ENCODE measurements around the gene CLDN22. TPM values are rescaled to one million over a fixed set of nuclear protein-coding genes. Genes with fewer than 3 reads are reported as not detected.

CLDN22 gene
- total RNA-seq, 1 donor from 2014 or later: not detected

- no peaks in the 10 kb centered on the region for H3K4me1 Mint-ChIP-seq (ENCODE audit: low read depth)
- no peak overlapping the region for H3K27ac Mint-ChIP-seq
- H3K9me3 Mint-ChIP-seq: no peaks in the 10 kb centered on the region
- DNase-seq (ENCODE audit: low spot score): no peak
- intact Hi-C loops (cut with micrococcal nuclease): loop anchor here (5.0 kb wide), 1 partner anchor 121 kb away; no protein-coding TSS in a partner anchor
- H3K27me3 Mint-ChIP-seq (ENCODE audit: low read depth): no peaks in the 10 kb centered on the region
- H3K4me3 Mint-ChIP-seq (ENCODE audit: low read depth): no peak overlapping the region
- no peaks in the 10 kb centered on the region for H3K36me3 Mint-ChIP-seq (ENCODE audit: low read depth)
Observed at GRCh38 chr4:183285886-183286285, 34.2 kb downstream of the CLDN22 start.

GRCh38 chr4:183284965-183285364, 35.1 kb downstream of the CLDN22 start:
- H3K4me3 Mint-ChIP-seq (ENCODE audit: low read depth): no peak overlapping the region
- H3K27ac Mint-ChIP-seq: no peak overlapping the region
- H3K27me3 Mint-ChIP-seq (ENCODE audit: low read depth): no peaks in the 10 kb centered on the region
- intact Hi-C loops (cut with micrococcal nuclease): loop anchor here (5.0 kb wide), 1 partner anchor 122 kb away; no protein-coding TSS in a partner anchor
- no peak for DNase-seq (ENCODE audit: low spot score)
- H3K36me3 Mint-ChIP-seq (ENCODE audit: low read depth): no peaks in the 10 kb centered on the region
- no peaks in the 10 kb centered on the region for H3K4me1 Mint-ChIP-seq (ENCODE audit: low read depth)
- no peaks in the 10 kb centered on the region for H3K9me3 Mint-ChIP-seq

- Mint-ChIP-seq H3K9me3 (no peaks in the 10 kb centered on the region), H3K27me3 (ENCODE audit: low read depth) (no peaks in the 10 kb centered on the region), H3K27ac (no peak overlapping the region), H3K4me3 (ENCODE audit: low read depth) (no peak overlapping the region), H3K36me3 (ENCODE audit: low read depth) (no peaks in the 10 kb centered on the region), H3K4me1 (ENCODE audit: low read depth) (no peaks in the 10 kb centered on the region)
- DNase-seq (ENCODE audit: low spot score): no peak
- intact Hi-C loops (cut with micrococcal nuclease): no loop called here
Observed at GRCh38 chr4:183284258-183284785, 35.8 kb downstream of the CLDN22 start.

- peaks cover 6% of the 10 kb centered on the region for H3K9me3 Mint-ChIP-seq
- no peak for DNase-seq (ENCODE audit: low spot score)
- H3K27ac Mint-ChIP-seq: no peak overlapping the region
- H3K36me3 Mint-ChIP-seq (ENCODE audit: low read depth): no peaks in the 10 kb centered on the region
- no peak overlapping the region for H3K4me3 Mint-ChIP-seq (ENCODE audit: low read depth)
- no peaks in the 10 kb centered on the region for H3K27me3 Mint-ChIP-seq (ENCODE audit: low read depth)
- no peaks in the 10 kb centered on the region for H3K4me1 Mint-ChIP-seq (ENCODE audit: low read depth)
- intact Hi-C loops (cut with micrococcal nuclease): no loop called here
Observed at GRCh38 chr4:183276106-183276505, 44.0 kb downstream of the CLDN22 start.

- DNase-seq (ENCODE audit: low spot score): no peak
- peaks cover 6% of the 10 kb centered on the region for H3K9me3 Mint-ChIP-seq
- intact Hi-C loops (cut with micrococcal nuclease): no loop called here
- H3K4me1 Mint-ChIP-seq (ENCODE audit: low read depth): no peaks in the 10 kb centered on the region
- H3K4me3 Mint-ChIP-seq (ENCODE audit: low read depth): no peak overlapping the region
- no peaks in the 10 kb centered on the region for H3K36me3 Mint-ChIP-seq (ENCODE audit: low read depth)
- H3K27ac Mint-ChIP-seq: no peak overlapping the region
- no peaks in the 10 kb centered on the region for H3K27me3 Mint-ChIP-seq (ENCODE audit: low read depth)
Observed at GRCh38 chr4:183272384-183272783, 47.7 kb downstream of the CLDN22 start.

- H3K27me3 Mint-ChIP-seq (ENCODE audit: low read depth): peaks cover 7% of the 10 kb centered on the region
- no peaks in the 10 kb centered on the region for H3K4me1 Mint-ChIP-seq (ENCODE audit: low read depth)
- no peak overlapping the region for H3K27ac Mint-ChIP-seq
- no peaks in the 10 kb centered on the region for H3K9me3 Mint-ChIP-seq
- no peak overlapping the region for H3K4me3 Mint-ChIP-seq (ENCODE audit: low read depth)
- H3K36me3 Mint-ChIP-seq (ENCODE audit: low read depth): no peaks in the 10 kb centered on the region
- DNase-seq (ENCODE audit: low spot score): no peak
- intact Hi-C loops (cut with micrococcal nuclease): loop anchor here (10.0 kb wide), 1 partner anchor 136 kb away; no protein-coding TSS in a partner anchor
Observed at GRCh38 chr4:183268556-183268955, 51.5 kb downstream of the CLDN22 start.

Other genes with a start within 250 kb of the CLDN22 start
- gene WWC2, start 221.0 kb downstream of the CLDN22 start, total RNA-seq: 0.50 and 0.55 TPM in 2 replicates
- not detected in 2 replicates for gene CLDN24, start 2.1 kb upstream of the CLDN22 start, total RNA-seq
- gene CDKN2AIP, start 124.4 kb upstream of the CLDN22 start, total RNA-seq: 23.3 and 25.3 TPM in 2 replicates
- 14.6 and 15.3 TPM in 2 replicates for gene ING2, start 184.8 kb upstream of the CLDN22 start, total RNA-seq